ENCODE results near the gene PALLD. TPM values are rescaled to one million over a fixed set of nuclear protein-coding genes. Genes with fewer than 3 reads are reported as not detected.

The PALLD gene
- total RNA-seq, 1 donor from 2014 or later: 69.2 TPM

DNA sequence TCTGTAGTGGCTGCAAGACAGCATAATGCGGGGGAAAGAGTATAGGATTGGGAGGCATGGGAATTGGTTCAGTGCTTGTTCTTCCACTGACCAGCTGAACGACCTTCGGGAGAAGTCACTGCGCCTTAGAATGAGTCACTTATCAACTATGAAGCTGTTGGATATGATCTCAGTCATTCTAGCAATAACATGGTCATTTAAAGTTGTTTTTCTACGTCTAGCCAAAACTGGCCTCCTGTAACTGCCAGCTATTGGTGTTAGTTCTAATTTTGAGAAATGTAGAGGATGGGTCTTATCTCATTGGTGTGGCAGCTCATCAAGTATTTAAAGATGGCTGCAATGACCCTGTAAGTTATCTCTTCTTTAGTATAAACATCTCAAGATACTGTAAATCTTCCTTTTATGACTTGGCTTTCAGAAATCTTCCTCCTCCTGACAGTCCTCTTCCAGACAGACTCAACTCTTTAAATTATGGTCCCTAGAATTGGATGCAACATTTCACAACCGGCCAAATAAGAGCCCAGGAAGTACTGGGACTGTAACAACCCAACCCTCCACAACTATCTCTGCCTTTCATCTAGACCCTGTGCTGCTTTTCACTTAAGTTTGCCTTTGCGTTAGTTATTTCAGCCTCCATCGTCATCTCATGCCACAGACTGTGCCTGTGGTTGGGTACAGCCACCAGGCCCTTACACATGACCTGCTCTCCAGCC lies 269.9 kb downstream of the PALLD start:
- no peak for DNase-seq (ENCODE audit: low read depth)
- TF ChIP-seq CTCF (IDR thresholded peaks at IDR 0.05; ENCODE audit: insufficient read depth, low read length, severe bottlenecking): no peak
- Histone ChIP-seq H3K4me3 (ENCODE audit: low read depth, low read length) (no peak overlapping the region), H3K27me3 (ENCODE audit: control insufficient read depth, insufficient read depth, low read length) (no peaks in the 10 kb centered on the region), H3K36me3 (ENCODE audit: control insufficient read depth, insufficient read depth, low read length) (no peaks in the 10 kb centered on the region)
- FAIRE-seq: no peak

- peak; percentile 58 for DNase-seq (ENCODE audit: low read depth)
- H3K36me3 ChIP-seq (ENCODE audit: control insufficient read depth, insufficient read depth, low read length): no peaks in the 10 kb centered on the region
- FAIRE-seq: no peak
- no peaks in the 10 kb centered on the region for H3K27me3 ChIP-seq (ENCODE audit: control insufficient read depth, insufficient read depth, low read length)
- no peak for TF ChIP-seq CTCF (IDR thresholded peaks at IDR 0.05; ENCODE audit: insufficient read depth, low read length, severe bottlenecking)
- H3K4me3 ChIP-seq (ENCODE audit: low read depth, low read length): no peak overlapping the region
Observed at GRCh38 chr4:168769416-168769815, 272.6 kb downstream of the PALLD start.

DNA sequence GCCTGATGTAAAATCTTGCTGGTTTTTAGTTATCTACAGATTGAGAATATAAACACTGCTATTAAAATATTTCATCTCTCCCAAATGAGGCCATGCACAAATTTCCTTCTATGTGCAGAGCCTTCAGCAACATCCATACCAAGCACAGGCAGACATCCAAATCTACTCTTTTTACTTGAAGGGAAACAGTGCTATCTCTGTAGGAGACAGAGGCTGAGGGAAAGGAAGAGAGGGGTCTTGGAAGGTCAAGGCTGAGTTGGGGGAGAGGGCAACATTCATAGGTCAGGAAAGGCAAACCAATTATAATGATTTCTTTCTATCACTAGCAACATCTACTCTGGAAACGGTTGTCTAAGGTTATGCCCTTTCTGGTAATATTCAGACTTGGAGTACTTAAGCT lies 273.0 kb downstream of the PALLD start:
- TF ChIP-seq CTCF (IDR thresholded peaks at IDR 0.05; ENCODE audit: insufficient read depth, low read length, severe bottlenecking): no peak
- Histone ChIP-seq H3K27me3 (ENCODE audit: control insufficient read depth, insufficient read depth, low read length) (no peaks in the 10 kb centered on the region), H3K4me3 (ENCODE audit: low read depth, low read length) (no peak overlapping the region), H3K36me3 (ENCODE audit: control insufficient read depth, insufficient read depth, low read length) (no peaks in the 10 kb centered on the region)
- DNase-seq (ENCODE audit: low read depth): no peak
- FAIRE-seq: no peak

- H3K27me3 ChIP-seq (ENCODE audit: control insufficient read depth, insufficient read depth, low read length): no peaks in the 10 kb centered on the region
- no peak for TF ChIP-seq CTCF (IDR thresholded peaks at IDR 0.05; ENCODE audit: insufficient read depth, low read length, severe bottlenecking)
- H3K36me3 ChIP-seq (ENCODE audit: control insufficient read depth, insufficient read depth, low read length): no peaks in the 10 kb centered on the region
- FAIRE-seq (no peak), DNase-seq (ENCODE audit: low read depth) (no peak)
- H3K4me3 ChIP-seq (ENCODE audit: low read depth, low read length): no peak overlapping the region
Observed at GRCh38 chr4:168771251-168771650, 274.4 kb downstream of the PALLD start.

DNA sequence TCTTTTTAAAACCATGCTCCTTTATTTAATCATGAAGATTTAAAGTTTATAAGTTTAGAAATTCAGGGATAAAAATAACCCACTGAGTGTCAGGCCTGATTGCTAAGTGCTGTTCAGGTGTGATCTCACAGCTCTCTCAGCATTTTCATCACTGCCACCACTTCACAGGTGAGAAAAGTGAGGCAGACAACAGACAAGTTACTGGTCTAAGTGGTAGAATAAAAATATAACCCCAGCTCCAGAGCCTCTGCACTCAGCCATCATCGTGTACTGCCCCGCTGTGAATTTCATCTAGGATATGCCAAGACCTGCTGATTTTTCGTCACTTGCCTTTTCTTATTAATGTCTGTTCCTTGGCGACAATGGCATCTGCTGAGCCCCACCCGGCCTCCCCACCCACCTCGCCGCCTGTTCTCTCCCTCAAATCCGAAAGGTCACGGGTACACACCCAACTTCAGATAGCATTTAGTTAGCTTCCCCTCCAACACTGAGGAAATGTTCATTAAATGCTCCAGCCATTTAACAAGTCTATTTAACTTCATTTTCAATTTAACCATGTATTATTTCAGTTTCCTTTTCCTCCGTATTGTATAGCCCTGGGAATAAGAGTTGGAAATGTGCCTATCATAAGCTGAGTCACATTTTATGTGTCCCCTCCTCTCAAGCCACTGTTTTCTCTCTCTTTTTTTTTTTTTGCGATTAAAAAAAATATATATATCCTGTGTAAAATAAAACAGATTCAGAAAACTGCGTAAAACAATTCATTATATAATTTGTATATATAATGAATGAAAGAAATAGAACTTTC lies 276.7 kb downstream of the PALLD start:
- Histone ChIP-seq H3K4me3 (ENCODE audit: low read depth, low read length) (no peak overlapping the region), H3K27me3 (ENCODE audit: control insufficient read depth, insufficient read depth, low read length) (no peaks in the 10 kb centered on the region), H3K36me3 (ENCODE audit: control insufficient read depth, insufficient read depth, low read length) (no peaks in the 10 kb centered on the region)
- DNase-seq (ENCODE audit: low read depth) (no peak), FAIRE-seq (no peak)
- TF ChIP-seq CTCF (IDR thresholded peaks at IDR 0.05; ENCODE audit: insufficient read depth, low read length, severe bottlenecking): no peak
